GM12864 (cell line): ENCODE results near the gene PID1.

ENCODE experiments used
- DNase-seq: peaks from one replicate; pipeline ENCODE4 v3.0.0-alpha.2; 2011; ENCODE audit warnings: low read depth
- H3K4me3 ChIP-seq: 2 replicates; pipeline ENCODE4 v1.5.1; 2011; ENCODE audit warnings: mild to moderate bottlenecking, low read depth, low read length, control low read depth
- TF ChIP-seq, protein P1 (sequence below): IDR thresholded peaks from 2 replicates; pipeline ENCODE4 v1.5.1; 2011; ENCODE audit warnings: low read depth, mild to moderate bottlenecking, moderate library complexity, low read length, control low read depth, inconsistent platforms; ENCODE audit errors: missing control alignments

The PID1 gene

DNA sequence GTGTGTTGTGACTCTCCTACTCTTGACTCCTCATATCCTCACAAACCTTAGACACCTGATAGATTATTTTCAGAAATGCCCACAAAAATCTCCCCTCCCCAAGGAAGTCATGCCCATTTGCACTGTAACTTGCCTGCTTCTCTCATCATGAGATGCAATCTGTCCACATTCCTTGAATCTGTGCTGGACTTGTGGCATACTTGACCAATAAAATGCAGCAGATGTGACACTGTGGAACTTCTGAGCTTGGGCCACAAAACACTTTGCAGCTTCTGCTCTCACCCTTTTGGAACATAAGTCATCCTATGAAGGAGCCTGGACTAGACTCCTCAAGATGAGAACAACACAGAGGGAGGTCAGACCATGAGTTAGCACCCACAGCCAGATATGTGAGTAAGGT lies 4.4 kb upstream of the PID1 start:
- TF ChIP-seq, protein P1, sequence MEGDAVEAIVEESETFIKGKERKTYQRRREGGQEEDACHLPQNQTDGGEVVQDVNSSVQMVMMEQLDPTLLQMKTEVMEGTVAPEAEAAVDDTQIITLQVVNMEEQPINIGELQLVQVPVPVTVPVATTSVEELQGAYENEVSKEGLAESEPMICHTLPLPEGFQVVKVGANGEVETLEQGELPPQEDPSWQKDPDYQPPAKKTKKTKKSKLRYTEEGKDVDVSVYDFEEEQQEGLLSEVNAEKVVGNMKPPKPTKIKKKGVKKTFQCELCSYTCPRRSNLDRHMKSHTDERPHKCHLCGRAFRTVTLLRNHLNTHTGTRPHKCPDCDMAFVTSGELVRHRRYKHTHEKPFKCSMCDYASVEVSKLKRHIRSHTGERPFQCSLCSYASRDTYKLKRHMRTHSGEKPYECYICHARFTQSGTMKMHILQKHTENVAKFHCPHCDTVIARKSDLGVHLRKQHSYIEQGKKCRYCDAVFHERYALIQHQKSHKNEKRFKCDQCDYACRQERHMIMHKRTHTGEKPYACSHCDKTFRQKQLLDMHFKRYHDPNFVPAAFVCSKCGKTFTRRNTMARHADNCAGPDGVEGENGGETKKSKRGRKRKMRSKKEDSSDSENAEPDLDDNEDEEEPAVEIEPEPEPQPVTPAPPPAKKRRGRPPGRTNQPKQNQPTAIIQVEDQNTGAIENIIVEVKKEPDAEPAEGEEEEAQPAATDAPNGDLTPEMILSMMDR, result no peak
- no peak for DNase-seq
- no peak overlapping the region for H3K4me3 ChIP-seq

DNA sequence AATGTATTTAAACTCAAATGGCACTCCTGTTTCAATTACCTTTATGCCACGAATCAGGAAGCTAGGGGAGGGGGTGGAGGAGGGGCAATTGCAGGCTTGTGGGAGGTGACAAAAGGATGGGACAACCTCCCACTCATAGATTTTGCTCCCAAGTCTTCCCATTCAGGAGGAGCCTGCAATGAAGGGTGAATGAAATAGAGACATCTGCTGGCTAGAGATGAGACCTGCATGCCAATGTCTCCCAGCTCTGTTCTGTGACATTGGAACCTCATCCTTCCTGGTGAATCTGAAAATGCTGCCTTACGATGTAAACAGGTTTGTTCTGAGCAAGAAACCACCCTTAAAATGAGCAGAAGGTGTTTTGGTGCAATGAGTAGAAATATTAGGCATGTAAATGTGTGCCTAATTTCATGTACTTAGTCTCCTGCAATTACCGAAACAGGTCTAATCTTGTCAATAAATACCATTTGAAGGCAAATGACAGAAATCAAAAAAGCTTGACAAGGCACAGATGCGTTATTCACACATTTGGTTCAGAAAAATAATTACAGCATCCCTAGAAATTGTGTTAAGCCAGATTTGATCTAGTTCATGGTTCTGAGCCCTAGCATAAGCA lies 2.7 kb upstream of the PID1 start:
- no peak overlapping the region for H3K4me3 ChIP-seq
- no peak for DNase-seq
- TF ChIP-seq, protein P1, result peak; percentile 86

DNA sequence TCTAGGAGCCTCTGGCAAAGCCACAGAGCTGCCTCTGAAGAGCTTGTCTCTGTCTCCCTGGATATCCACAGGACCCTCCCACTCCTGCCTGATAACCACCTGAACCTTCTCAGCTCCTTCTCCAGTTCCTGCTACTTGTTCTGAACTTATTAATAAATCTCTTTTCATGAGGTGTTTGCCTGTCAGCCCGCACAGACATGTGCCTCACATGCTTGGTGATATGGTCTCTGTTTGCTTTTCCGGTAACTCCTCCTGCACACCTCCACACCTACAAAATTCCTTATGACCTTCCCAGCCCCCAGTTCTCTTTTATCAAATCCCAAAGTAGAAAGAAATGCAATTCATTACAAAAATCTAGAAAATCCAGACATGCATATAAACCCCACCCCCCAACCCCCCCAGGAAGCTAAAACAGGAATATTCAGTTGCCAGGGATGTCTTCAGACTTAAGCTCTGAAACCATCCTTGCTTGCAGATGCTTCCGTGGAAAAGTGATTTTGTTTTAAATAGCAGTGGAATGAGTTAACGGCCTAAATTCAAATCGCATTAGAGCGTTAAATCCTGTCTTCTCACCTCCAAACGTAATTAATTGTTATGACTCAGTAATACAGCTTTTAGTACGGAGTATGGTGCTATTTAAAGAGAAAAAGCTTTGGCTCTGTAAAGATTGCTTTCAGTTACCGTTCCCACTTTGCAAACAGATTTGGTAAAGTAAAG lies 2.1 kb upstream of the PID1 start:
- TF ChIP-seq, protein P1, result no peak
- no peak for DNase-seq
- H3K4me3 ChIP-seq, result no peak overlapping the region

DNA sequence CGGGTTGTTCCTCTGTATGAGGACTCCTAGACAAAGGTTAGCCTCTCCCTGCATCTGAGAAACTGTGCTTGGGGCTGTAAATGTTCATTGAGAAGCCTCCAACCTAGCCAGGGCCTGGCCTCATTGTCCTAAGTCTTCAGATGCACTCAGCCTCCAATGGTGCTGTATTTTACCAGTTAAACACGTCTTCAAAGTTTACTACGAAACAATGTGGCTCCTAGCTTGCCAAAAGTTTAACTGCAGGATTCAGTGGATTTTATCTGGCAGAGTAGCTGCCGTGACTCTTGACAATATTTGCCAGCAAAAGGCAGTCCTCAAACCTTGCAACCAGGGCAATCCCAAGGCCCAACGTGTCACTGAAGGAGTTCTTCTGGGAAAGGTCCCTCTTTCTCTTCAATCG lies 1.1 kb downstream of the PID1 start:
- DNase-seq, result no peak
- no peak overlapping the region for H3K4me3 ChIP-seq
- TF ChIP-seq, protein P1, result no peak

DNA sequence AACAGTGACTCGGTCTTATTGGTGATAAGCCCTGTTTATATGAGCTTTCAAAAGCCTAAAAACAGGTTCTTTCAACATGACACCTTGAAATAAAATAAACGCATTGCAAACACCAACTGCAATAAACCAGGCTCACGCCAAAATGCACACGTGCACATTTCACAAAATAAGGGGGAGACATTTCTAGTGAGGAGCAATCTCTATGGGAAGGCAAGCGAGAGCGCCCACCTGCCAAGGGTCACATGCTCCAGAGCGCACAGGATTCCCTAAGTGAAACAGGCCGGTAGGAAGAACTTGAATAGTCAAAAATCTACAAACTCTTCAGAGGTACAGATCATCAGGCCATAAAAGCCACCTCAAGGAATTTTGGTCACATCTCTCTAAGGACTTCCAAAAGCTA lies 1.9 kb downstream of the PID1 start:
- H3K4me3 ChIP-seq, result no peak overlapping the region
- DNase-seq, result no peak
- TF ChIP-seq, protein P1, result no peak

DNA sequence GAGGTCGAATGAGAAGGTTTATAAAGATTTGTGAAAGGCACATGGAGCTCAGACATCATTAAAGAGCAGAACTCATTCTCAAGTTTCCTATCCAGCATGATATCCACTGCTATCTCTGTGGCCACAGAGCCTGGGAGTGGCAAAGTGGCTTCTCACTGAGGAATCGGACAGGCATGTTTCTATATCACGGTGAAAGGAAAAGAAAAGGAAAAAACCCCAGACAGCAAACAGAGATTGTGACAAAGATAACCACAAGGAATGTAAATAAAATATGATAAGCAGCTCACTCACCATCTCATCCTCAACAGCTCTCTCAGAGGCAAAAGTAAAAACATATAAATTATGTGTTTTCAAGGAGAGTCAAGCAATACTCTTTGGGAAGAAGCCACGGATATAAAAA lies 2.5 kb downstream of the PID1 start:
- H3K4me3 ChIP-seq, result no peak overlapping the region
- TF ChIP-seq, protein P1, result no peak
- DNase-seq, result no peak

DNA sequence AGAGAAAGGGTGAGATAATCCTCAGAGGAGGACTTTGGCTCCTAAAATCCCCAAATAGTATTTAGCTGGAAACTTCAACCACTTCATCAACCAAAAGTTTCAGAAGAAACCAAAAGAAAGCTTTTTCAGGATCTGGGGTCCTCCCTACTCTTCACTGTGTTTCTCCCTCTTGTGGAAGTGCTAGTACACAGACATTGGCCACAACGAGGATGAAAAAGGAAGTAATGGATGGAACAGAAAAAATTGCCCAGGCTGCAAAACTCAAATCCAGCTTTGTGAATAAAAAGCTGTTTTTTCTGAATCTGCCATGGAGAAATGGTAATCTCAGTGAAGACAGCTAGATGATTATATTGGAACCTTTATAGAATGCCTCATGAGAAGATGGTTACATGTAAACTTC lies 4.0 kb downstream of the PID1 start:
- no peak for DNase-seq
- TF ChIP-seq, protein P1, result no peak

More for the DNA sequence above, 4.0 kb downstream of the PID1 start:
- H3K4me3 ChIP-seq, result no peak overlapping the region
